ENCODE measurements around the gene GSKIP.

GRCh38 chr14:96341323-96341722 lies 22.0 kb upstream of the GSKIP start:
- TF ChIP-seq, protein P1, sequence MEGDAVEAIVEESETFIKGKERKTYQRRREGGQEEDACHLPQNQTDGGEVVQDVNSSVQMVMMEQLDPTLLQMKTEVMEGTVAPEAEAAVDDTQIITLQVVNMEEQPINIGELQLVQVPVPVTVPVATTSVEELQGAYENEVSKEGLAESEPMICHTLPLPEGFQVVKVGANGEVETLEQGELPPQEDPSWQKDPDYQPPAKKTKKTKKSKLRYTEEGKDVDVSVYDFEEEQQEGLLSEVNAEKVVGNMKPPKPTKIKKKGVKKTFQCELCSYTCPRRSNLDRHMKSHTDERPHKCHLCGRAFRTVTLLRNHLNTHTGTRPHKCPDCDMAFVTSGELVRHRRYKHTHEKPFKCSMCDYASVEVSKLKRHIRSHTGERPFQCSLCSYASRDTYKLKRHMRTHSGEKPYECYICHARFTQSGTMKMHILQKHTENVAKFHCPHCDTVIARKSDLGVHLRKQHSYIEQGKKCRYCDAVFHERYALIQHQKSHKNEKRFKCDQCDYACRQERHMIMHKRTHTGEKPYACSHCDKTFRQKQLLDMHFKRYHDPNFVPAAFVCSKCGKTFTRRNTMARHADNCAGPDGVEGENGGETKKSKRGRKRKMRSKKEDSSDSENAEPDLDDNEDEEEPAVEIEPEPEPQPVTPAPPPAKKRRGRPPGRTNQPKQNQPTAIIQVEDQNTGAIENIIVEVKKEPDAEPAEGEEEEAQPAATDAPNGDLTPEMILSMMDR (IDR thresholded peaks at IDR 0.05): no peak
- TF ChIP-seq EP300 (IDR thresholded peaks at IDR 0.05): no peak
